ENCODE results near the gene MITD1.
"Not testable (repeated sequence)": the region's sequence is repeated elsewhere in the genome, so short reads cannot be mapped to it uniquely, and the experiment has no call there.

Gene MITD1

DNA sequence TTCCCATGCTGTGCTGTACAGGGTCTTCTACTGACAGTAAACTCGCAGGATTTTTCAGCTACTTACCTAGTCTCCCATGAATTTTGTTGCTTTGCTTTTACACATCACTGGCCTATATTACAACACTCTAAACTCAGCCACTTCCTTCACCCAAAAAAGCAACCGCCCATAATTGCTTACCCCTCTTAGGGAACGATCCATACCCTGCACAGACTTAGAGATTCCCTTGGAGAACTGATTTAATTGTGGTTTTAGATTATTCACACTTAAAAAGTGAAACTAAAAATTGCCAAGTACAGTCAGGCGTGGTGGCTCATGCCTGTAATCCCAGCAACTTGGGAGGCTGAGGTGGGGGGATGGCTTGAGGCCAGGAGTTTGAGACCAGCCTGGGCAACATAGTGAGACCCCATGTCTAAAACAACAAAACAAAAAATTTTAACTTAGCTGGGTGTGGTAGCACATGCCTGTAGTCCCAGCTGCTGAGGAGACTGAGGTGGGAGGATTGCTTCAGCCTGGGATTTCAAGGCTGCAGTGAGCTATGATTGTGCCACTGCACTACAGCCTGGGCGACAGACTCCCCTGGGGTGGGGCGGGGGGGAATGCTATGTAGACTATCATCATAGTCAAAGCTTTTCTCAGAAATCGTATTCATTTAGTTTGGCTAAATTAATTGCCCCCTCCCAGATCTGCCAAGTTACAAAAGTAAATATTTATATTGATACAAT, 19.4 kb upstream of the MITD1 start:
- in situ Hi-C loops (cut with MboI; ENCODE audit: low sequenced_read_pairs, unreplicated experiment), result no loop called here
- DNase-seq (ENCODE audit: low spot score), result no peak
- TF ChIP-seq, protein P1, sequence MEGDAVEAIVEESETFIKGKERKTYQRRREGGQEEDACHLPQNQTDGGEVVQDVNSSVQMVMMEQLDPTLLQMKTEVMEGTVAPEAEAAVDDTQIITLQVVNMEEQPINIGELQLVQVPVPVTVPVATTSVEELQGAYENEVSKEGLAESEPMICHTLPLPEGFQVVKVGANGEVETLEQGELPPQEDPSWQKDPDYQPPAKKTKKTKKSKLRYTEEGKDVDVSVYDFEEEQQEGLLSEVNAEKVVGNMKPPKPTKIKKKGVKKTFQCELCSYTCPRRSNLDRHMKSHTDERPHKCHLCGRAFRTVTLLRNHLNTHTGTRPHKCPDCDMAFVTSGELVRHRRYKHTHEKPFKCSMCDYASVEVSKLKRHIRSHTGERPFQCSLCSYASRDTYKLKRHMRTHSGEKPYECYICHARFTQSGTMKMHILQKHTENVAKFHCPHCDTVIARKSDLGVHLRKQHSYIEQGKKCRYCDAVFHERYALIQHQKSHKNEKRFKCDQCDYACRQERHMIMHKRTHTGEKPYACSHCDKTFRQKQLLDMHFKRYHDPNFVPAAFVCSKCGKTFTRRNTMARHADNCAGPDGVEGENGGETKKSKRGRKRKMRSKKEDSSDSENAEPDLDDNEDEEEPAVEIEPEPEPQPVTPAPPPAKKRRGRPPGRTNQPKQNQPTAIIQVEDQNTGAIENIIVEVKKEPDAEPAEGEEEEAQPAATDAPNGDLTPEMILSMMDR (IDR thresholded peaks at IDR 0.05; ENCODE audit: borderline replicate concordance, control extremely low read depth, extremely low read depth, insufficient read depth, missing control alignments), result no peak

DNA sequence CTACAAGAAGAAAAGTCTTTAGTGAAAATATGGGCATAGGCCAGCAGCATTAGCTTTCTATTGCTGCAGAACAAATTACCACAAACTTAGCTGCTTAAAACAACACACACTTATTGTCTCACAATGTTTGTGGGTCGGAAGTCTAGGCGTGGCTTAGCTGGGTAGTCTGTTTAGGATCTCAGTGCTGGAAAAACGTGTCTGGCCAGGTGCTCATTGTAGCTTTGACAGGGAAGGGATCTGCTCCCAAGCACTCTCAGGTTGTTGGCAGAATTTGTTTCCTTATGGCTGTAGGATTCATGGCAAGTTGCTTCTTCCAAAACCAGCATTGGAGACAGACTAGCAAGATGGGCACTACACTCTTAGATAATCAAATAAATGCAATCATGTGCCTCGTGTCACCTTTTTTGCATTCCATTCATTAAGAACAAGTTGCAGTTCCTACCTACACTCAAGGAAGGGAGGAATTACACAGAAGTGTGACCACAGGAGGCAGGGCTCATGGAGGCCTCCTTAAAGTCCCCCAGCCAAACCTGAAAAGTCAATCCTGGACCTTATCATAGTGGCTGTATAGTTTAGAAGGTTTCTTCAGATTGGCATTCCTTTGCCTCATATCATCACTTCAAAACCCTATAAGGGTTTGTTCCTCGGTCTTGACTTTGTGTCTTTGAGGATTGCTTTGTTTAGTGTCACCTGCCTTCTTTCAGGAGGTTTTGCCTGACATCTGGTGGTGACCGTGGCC, 17.4 kb upstream of the MITD1 start:
- no peak for DNase-seq (ENCODE audit: low spot score)
- in situ Hi-C loops (cut with MboI; ENCODE audit: low sequenced_read_pairs, unreplicated experiment), result loop anchor here (25.0 kb wide), 1 partner anchor 289 kb away; the partner anchor contains the start of gene REV1

DNA sequence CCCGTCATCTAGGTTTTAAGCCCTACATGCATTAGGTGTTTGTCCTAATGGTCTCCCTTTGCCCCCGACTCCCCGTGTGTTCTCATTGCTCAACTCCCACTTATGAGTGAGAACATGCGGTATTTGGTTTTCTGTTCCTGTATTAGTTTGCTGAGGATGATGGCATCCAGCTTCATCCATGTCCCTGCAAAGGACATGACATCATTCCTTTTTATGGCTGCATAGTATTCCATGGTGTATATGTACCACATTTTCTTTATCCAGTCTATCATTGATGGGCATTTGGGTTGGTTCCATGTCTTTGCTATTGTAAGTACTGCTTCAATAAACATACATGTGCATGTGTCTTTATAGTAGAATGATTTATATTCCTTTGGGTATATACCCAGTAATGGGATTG, 11.5 kb upstream of the MITD1 start:
- DNase-seq (ENCODE audit: low spot score), result not testable (repeated sequence)
- in situ Hi-C loops (cut with MboI; ENCODE audit: low sequenced_read_pairs, unreplicated experiment), result loop anchor here (25.0 kb wide), 1 partner anchor 295 kb away; the partner anchor contains the start of gene REV1

More for the DNA sequence above, 17.4 kb upstream of the MITD1 start:
- TF ChIP-seq, protein P1 (IDR thresholded peaks at IDR 0.05; ENCODE audit: borderline replicate concordance, control extremely low read depth, extremely low read depth, insufficient read depth, missing control alignments), result no peak

DNA sequence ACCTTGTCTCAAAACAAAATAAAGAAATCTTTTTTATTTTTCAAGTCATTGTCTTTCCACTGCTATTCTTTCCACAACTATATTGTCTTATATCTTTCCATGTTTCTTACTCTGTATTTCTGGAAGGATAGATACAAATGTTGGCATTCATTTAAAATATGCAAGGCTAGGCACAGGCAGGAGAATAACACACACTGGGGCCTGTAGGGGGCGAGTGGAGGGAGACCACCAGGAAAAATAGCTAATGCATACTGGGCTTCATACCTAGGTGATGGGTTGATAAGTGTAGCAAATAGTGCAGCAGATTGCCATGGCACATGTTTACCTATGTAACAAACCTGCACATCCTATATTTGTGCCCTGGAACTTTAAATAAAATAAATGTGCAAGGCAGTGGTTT, 9.7 kb upstream of the MITD1 start:
- in situ Hi-C loops (cut with MboI; ENCODE audit: low sequenced_read_pairs, unreplicated experiment), result loop anchor here (25.0 kb wide), 1 partner anchor 297 kb away; the partner anchor contains the start of gene REV1
- DNase-seq (ENCODE audit: low spot score), result no peak
- TF ChIP-seq, protein P1 (IDR thresholded peaks at IDR 0.05; ENCODE audit: borderline replicate concordance, control extremely low read depth, extremely low read depth, insufficient read depth, missing control alignments), result no peak

DNA sequence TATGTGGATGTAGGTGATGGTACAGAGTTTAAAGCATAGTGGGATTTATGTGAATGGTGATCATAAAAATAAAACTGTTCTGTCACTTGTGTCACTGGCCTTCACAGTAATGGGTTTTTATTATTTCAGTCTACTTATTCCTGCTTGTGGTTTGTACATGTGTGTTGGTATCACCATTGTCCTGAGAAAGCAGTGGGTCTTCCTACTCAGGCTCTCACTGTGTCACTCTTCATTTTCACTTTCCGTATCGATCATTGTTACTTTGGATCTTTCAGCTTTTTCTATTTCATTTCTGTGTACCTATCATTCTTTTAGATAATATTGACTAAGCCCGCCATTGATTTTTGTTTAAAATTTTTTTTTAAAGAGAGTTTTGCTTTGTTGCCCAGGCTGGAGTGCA, 7.5 kb upstream of the MITD1 start:
- no peak for DNase-seq (ENCODE audit: low spot score)
- in situ Hi-C loops (cut with MboI; ENCODE audit: low sequenced_read_pairs, unreplicated experiment), result loop anchor here (25.0 kb wide), 1 partner anchor 299 kb away; the partner anchor contains the start of gene REV1
- TF ChIP-seq, protein P1 (IDR thresholded peaks at IDR 0.05; ENCODE audit: borderline replicate concordance, control extremely low read depth, extremely low read depth, insufficient read depth, missing control alignments), result no peak

DNA sequence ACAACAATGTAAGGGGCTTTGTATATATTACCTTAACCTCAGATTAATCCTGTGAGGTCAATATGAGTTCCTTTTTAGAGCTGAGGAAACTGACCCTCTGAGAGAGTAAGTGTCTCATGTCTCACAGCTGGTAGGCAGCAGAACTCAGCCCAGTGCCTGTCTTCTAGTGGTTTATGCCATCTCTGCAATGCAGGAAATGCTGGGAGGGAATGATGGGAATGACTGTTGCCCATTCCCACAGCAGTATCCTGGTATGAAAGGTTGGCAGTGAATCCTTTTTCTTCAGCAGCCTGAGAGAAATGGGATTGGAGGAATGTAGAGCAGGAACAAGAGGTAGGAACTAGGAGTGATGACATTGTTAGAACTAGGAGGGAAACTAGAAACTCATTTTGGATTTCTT, 6.2 kb upstream of the MITD1 start:
- in situ Hi-C loops (cut with MboI; ENCODE audit: low sequenced_read_pairs, unreplicated experiment), result loop anchor here (25.0 kb wide), 1 partner anchor 300 kb away; the partner anchor contains the start of gene REV1
- DNase-seq (ENCODE audit: low spot score), result no peak
- TF ChIP-seq, protein P1 (IDR thresholded peaks at IDR 0.05; ENCODE audit: borderline replicate concordance, control extremely low read depth, extremely low read depth, insufficient read depth, missing control alignments), result no peak

DNA sequence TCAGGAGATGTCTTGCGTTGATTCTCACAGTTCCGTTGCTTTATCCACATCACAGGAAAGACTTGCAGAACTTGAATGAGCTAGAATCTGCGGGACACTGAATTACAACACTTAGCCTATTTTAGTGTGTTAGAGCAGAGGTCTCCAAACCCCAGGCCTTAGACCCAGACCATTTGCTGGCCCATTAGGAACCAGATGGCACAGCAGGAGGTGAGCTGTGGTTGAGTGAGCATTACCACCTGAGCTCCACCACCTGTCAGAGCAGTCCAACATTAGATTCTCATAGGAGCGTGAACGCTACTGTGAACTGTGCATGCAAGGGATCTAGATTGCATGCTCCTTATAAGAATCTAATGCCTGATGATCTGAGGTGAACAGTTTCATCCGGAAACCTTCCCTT, 4.0 kb upstream of the MITD1 start:
- no peak for DNase-seq (ENCODE audit: low spot score)
- TF ChIP-seq, protein P1 (IDR thresholded peaks at IDR 0.05; ENCODE audit: borderline replicate concordance, control extremely low read depth, extremely low read depth, insufficient read depth, missing control alignments), result no peak
- in situ Hi-C loops (cut with MboI; ENCODE audit: low sequenced_read_pairs, unreplicated experiment), result loop anchor here (25.0 kb wide), 1 partner anchor 302 kb away; the partner anchor contains the start of gene REV1
